Hepatocyte (in vitro differentiated cells): ENCODE measurements around the gene DMC1.

ENCODE experiments used
- CTCF ChIP-seq: fragments of 200-600 bp; sonication (generic); IDR thresholded peaks from 2 replicates; pipeline ENCODE4 v1.5.1; 2016; ENCODE audit warnings: antibody characterized with exemption, mild to moderate bottlenecking; ENCODE audit not compliant: poor library complexity
- EZH2 ChIP-seq: fragments of 200-600 bp; sonication (generic); IDR thresholded peaks from 2 replicates; pipeline ENCODE4 v1.6.1; 2016; ENCODE audit warnings: antibody characterized with exemption, mild to moderate bottlenecking, borderline replicate concordance
- EZH2phosphoT487 ChIP-seq: fragments of 200-600 bp; sonication (generic); IDR thresholded peaks from one replicate; pipeline ENCODE4 v1.6.1; 2018; ENCODE audit warnings: antibody characterized with exemption, mild to moderate bottlenecking, low read depth, moderate library complexity; ENCODE audit not compliant: unreplicated experiment, severe bottlenecking

DNA sequence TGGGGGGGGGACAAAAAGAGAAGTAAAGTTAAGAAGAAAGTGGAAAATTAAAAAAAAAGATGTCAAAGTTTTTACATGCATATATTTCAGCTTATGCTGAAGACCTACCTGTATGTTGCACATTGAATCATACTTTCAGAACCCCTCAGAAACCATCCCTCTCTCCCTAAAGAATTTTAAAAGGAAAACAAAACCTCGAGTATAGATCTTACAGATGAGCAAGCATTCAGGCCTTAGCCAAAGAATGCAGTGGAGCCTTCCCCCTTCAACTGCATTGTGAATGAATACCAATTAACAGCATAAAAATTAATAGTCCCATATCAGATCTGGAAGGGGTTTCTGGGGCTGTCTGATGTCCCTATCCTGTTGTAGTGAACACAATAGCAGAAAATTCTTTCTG lies 85.7 kb downstream of the DMC1 start:
- TF ChIP-seq EZH2phosphoT487 (no peak), CTCF (no peak), EZH2 (no peak)
